Endometrium (tissue), 2 donors: ENCODE measurements around the gene YIPF7.

ENCODE experiments used
- FAIRE-seq: peaks from 2 replicates; lab custom pipeline; 2012; peaks lifted over from hg19 to GRCh38; lab: Jason Lieb, UNC
- donor health status: control.
- donor health status: control.

The YIPF7 gene

DNA sequence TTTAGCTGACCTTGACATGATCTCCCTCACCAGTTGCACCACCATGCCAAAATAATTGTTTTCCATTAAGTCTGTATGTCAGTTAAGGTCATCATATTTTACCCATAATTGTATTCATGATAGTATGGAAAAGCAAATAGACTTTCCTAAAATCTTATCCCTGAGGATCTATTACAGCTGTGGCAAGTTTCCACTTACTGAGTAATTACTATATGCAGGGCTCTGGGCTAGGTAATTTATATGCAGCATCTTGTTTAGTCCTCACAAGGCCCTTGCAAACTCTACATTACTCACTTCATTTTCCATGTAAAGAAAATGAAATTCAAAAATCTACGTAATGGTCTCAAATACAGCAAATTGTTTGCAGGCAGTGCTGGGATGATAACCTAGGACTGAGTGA is 34.8 kb downstream of the YIPF7 start:
- FAIRE-seq = no peak

DNA sequence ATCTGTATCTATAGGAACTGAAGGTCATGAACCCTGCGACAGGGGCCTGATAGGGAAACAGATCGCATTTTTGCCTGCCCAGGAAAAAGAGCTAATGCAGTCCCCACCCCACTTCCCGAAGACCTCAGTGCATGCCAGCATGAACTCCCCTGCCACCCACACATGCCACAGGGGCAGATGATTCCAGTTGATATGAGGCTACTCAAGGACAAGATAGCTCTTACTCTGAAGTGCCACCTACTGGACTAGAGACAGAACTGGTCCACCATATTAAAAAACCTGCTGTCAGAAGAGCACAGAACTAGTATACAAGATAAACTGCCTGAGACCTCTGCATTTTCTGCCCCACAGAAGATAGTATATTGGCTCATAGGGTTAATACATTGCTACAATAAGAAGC is 68.0 kb downstream of the YIPF7 start:
- no peak for FAIRE-seq

DNA sequence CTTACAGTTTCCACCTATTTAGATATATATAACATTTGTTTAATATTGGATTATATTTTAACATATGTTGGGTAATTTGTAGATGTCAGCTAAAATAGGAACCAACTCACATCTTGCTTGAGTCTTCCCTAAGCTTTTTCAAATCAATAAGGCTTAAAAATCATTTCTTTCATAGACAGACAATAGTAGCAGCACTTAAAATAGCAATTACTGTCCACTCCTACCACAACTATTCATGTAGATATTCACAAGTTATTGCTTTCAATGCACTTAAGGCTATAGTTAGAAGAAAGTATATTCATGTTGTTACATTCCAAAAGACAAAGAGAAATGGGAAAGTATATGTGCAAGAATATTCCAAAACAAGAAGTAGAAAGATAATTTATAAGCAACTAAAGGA is 71.2 kb downstream of the YIPF7 start:
- no peak for FAIRE-seq

DNA sequence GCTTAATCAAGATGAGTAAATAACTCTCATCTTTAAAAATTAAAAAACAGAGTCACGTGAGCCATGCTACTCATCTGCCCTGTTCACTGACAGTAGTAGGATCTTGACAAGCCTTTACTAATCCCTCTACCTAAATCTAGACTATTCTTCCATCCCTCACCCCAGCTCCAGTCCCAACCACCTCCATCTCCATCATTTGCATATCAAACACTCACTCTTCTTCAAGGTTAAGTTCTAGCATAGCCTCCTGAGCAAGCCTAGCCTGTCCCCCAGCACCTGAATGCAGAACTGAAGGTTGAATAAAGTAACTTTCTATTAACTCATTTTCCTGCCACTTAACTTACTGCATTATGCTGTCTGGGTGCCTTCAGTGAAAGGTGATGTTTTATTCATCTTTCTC is 72.5 kb downstream of the YIPF7 start:
- no peak for FAIRE-seq
